HL-60 (cell line): ENCODE results near the gene CRYM.

Experiments used
- DNase-seq, 2 experiments: peaks; one replicate each; pipeline ENCODE4 v3.0.0-alpha.2; 2010 to 2020; ENCODE audit warnings: low read depth in 1 of 2, low spot score in 1 of 2
- H3K27ac ChIP-seq: fragments of 250-450 bp; sonication (Bioruptor Pico); replicated peaks from 2 replicates; pipeline ENCODE4 v1.5.1; 2020; ENCODE audit warnings: mild to moderate bottlenecking, moderate library complexity
- H3K27me3 ChIP-seq: fragments of 250-450 bp; sonication (Bioruptor Pico); 2 replicates; pipeline ENCODE4 v1.5.1; 2021; ENCODE audit warnings: mild to moderate bottlenecking, moderate library complexity; ENCODE audit not compliant: insufficient read depth, poor library complexity, severe bottlenecking
- H3K4me3 ChIP-seq: replicated peaks from 2 replicates; pipeline ENCODE4 v1.5.1; 2011; ENCODE audit warnings: mild to moderate bottlenecking, control low read depth, low read length; ENCODE audit not compliant: insufficient read depth
- GABPA ChIP-seq: IDR thresholded peaks from 2 replicates; pipeline ENCODE4 v1.6.1; 2012; ENCODE audit warnings: low read depth
- POLR2AphosphoS5 ChIP-seq: IDR thresholded peaks from 2 replicates; pipeline ENCODE4 v1.6.1; 2012; ENCODE audit warnings: low read depth
- SPI1 ChIP-seq: IDR thresholded peaks from 2 replicates; pipeline ENCODE4 v1.6.1; 2012; ENCODE audit warnings: low read depth, mild to moderate bottlenecking, borderline replicate concordance
- TF ChIP-seq, protein P1 (sequence below): IDR thresholded peaks from one replicate; pipeline ENCODE4 v1.5.1; 2011; ENCODE audit warnings: low read length, control low read depth, inconsistent platforms; ENCODE audit not compliant: insufficient read depth
- TF ChIP-seq, protein P2 (sequence below): IDR thresholded peaks from 2 replicates; pipeline ENCODE4 v1.6.1; 2012; ENCODE audit warnings: low read depth; ENCODE audit not compliant: insufficient replicate concordance

The CRYM gene

GRCh38 chr16:21281698-21282389 lies 3.8 kb upstream of the CRYM start:
- no peak for DNase-seq
- H3K27ac ChIP-seq = no peak overlapping the region
- no peak overlapping the region for H3K4me3 ChIP-seq
- peaks cover 46% of the 10 kb centered on the region for H3K27me3 ChIP-seq
- TF ChIP-seq, protein P1, sequence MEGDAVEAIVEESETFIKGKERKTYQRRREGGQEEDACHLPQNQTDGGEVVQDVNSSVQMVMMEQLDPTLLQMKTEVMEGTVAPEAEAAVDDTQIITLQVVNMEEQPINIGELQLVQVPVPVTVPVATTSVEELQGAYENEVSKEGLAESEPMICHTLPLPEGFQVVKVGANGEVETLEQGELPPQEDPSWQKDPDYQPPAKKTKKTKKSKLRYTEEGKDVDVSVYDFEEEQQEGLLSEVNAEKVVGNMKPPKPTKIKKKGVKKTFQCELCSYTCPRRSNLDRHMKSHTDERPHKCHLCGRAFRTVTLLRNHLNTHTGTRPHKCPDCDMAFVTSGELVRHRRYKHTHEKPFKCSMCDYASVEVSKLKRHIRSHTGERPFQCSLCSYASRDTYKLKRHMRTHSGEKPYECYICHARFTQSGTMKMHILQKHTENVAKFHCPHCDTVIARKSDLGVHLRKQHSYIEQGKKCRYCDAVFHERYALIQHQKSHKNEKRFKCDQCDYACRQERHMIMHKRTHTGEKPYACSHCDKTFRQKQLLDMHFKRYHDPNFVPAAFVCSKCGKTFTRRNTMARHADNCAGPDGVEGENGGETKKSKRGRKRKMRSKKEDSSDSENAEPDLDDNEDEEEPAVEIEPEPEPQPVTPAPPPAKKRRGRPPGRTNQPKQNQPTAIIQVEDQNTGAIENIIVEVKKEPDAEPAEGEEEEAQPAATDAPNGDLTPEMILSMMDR = no peak
- TF ChIP-seq SPI1 (no peak), GABPA (no peak), POLR2AphosphoS5 (no peak)
- TF ChIP-seq, protein P2, sequence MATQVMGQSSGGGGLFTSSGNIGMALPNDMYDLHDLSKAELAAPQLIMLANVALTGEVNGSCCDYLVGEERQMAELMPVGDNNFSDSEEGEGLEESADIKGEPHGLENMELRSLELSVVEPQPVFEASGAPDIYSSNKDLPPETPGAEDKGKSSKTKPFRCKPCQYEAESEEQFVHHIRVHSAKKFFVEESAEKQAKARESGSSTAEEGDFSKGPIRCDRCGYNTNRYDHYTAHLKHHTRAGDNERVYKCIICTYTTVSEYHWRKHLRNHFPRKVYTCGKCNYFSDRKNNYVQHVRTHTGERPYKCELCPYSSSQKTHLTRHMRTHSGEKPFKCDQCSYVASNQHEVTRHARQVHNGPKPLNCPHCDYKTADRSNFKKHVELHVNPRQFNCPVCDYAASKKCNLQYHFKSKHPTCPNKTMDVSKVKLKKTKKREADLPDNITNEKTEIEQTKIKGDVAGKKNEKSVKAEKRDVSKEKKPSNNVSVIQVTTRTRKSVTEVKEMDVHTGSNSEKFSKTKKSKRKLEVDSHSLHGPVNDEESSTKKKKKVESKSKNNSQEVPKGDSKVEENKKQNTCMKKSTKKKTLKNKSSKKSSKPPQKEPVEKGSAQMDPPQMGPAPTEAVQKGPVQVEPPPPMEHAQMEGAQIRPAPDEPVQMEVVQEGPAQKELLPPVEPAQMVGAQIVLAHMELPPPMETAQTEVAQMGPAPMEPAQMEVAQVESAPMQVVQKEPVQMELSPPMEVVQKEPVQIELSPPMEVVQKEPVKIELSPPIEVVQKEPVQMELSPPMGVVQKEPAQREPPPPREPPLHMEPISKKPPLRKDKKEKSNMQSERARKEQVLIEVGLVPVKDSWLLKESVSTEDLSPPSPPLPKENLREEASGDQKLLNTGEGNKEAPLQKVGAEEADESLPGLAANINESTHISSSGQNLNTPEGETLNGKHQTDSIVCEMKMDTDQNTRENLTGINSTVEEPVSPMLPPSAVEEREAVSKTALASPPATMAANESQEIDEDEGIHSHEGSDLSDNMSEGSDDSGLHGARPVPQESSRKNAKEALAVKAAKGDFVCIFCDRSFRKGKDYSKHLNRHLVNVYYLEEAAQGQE = no peak

DNA sequence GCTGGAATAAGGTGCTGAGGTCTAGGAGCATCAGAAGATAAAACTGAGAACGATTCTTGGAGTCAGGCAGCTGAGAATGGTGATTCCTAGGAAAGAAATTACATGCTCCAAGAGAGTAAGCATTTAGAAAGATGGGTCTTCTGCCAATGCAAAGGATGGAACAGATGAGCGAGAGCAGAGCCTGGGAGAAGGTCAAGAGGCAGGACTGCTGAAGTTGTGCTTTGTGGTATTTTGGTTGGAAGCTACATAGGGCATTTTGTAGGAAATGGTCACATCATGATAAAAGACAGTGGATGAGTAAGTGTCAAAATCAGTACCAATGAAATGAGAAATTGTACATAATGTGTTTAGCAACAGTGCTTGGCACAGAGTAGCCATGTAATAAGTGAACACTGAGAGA lies 1.4 kb upstream of the CRYM start:
- Histone ChIP-seq H3K27ac (no peak overlapping the region), H3K4me3 (no peak overlapping the region), H3K27me3 (peaks cover 45% of the 10 kb centered on the region)
- no peak for DNase-seq
- TF ChIP-seq GABPA (no peak), SPI1 (no peak), POLR2AphosphoS5 (no peak)
- TF ChIP-seq, protein P1 = no peak
- TF ChIP-seq, protein P2 = no peak

GRCh38 chr16:21277045-21277926 lies 804 bp downstream of the CRYM start:
- no peak overlapping the region for H3K4me3 ChIP-seq
- peaks cover 29% of the 10 kb centered on the region for H3K27me3 ChIP-seq
- H3K27ac ChIP-seq = no peak overlapping the region
- no peak for DNase-seq
- TF ChIP-seq, protein P2 = no peak
- TF ChIP-seq GABPA = no peak
- TF ChIP-seq, protein P1 = no peak
- TF ChIP-seq SPI1 = no peak
- TF ChIP-seq POLR2AphosphoS5 = no peak
